Central memory CD8-positive, alpha-beta T cell (primary cell): ENCODE data around the gene SOX1.

ENCODE experiments used
- ATAC-seq: fragments of 150-1000 bp; cut with Tn5 transposase; replicated peaks from 2 replicates; pipeline ENCODE4 v1.10.0; 2022; ENCODE audit warnings: mild to moderate bottlenecking, moderate FRiP score, moderate number of reproducible peaks; ENCODE audit not compliant: poor library complexity, severe bottlenecking; ENCODE audit errors: extremely low read depth
- DNase-seq, 2 donors: peaks; one replicate each; pipeline ENCODE4 v3.0.0; 2021; ENCODE audit warnings: low spot score in 2 of 2
- H3K27ac Mint-ChIP-seq: one replicate; pipeline ENCODE4 v1.8.0; 2022; ENCODE audit warnings: low read depth, mild to moderate bottlenecking, moderate library complexity, mixed read lengths
- H3K27me3 Mint-ChIP-seq: one replicate; pipeline ENCODE4 v1.8.0; 2022; ENCODE audit warnings: mixed read lengths
- H3K36me3 Mint-ChIP-seq: one replicate; pipeline ENCODE4 v1.8.0; 2022; ENCODE audit warnings: mild to moderate bottlenecking, moderate library complexity, mixed read lengths; ENCODE audit not compliant: insufficient read depth
- H3K4me1 Mint-ChIP-seq: one replicate; pipeline ENCODE4 v1.8.0; 2022; ENCODE audit warnings: mixed read lengths
- H3K4me3 Mint-ChIP-seq: one replicate; pipeline ENCODE4 v1.8.0; 2022; ENCODE audit warnings: mild to moderate bottlenecking, moderate library complexity, mixed read lengths
- H3K9me3 Mint-ChIP-seq: one replicate; pipeline ENCODE4 v1.8.0; 2022; ENCODE audit warnings: mixed read lengths

SOX1 gene

GRCh38 chr13:112092453-112092852, 25.5 kb downstream of the SOX1 start:
- DNase-seq = no peak
- Mint-ChIP-seq H3K9me3 (no peaks in the 10 kb centered on the region), H3K4me1 (no peaks in the 10 kb centered on the region), H3K27ac (no peak overlapping the region), H3K36me3 (no peaks in the 10 kb centered on the region), H3K27me3 (peaks cover 26% of the 10 kb centered on the region), H3K4me3 (no peak overlapping the region)
- no peak for ATAC-seq

GRCh38 chr13:112095354-112095753, 28.4 kb downstream of the SOX1 start:
- no peak overlapping the region for H3K27ac Mint-ChIP-seq
- H3K9me3 Mint-ChIP-seq = no peaks in the 10 kb centered on the region
- DNase-seq (no peak), ATAC-seq (no peak)
- H3K4me1 Mint-ChIP-seq = no peaks in the 10 kb centered on the region
- no peaks in the 10 kb centered on the region for H3K36me3 Mint-ChIP-seq
- no peak overlapping the region for H3K4me3 Mint-ChIP-seq
- H3K27me3 Mint-ChIP-seq = peaks cover 18% of the 10 kb centered on the region

GRCh38 chr13:112096959-112097358, 30.0 kb downstream of the SOX1 start:
- H3K4me1 Mint-ChIP-seq = no peaks in the 10 kb centered on the region
- no peaks in the 10 kb centered on the region for H3K36me3 Mint-ChIP-seq
- ATAC-seq = no peak
- no peak overlapping the region for H3K27ac Mint-ChIP-seq
- DNase-seq = no peak
- H3K4me3 Mint-ChIP-seq = no peak overlapping the region
- peaks cover 33% of the 10 kb centered on the region for H3K27me3 Mint-ChIP-seq
- H3K9me3 Mint-ChIP-seq = no peaks in the 10 kb centered on the region

GRCh38 chr13:112097770-112098169, 30.8 kb downstream of the SOX1 start:
- DNase-seq (no peak), ATAC-seq (no peak)
- Mint-ChIP-seq H3K4me1 (no peaks in the 10 kb centered on the region), H3K4me3 (no peak overlapping the region), H3K9me3 (no peaks in the 10 kb centered on the region), H3K27ac (no peak overlapping the region), H3K36me3 (no peaks in the 10 kb centered on the region), H3K27me3 (peaks cover 41% of the 10 kb centered on the region)

GRCh38 chr13:112098699-112099098, 31.8 kb downstream of the SOX1 start:
- DNase-seq = no peak
- Mint-ChIP-seq H3K4me3 (no peak overlapping the region), H3K27ac (no peak overlapping the region), H3K9me3 (no peaks in the 10 kb centered on the region), H3K27me3 (peaks cover 44% of the 10 kb centered on the region), H3K36me3 (no peaks in the 10 kb centered on the region), H3K4me1 (no peaks in the 10 kb centered on the region)
- ATAC-seq = no peak

GRCh38 chr13:112101360-112101930, 34.5 kb downstream of the SOX1 start:
- Mint-ChIP-seq H3K4me1 (no peaks in the 10 kb centered on the region), H3K4me3 (no peak overlapping the region), H3K27me3 (peaks cover 47% of the 10 kb centered on the region), H3K36me3 (no peaks in the 10 kb centered on the region), H3K27ac (no peak overlapping the region), H3K9me3 (no peaks in the 10 kb centered on the region)
- DNase-seq (no peak), ATAC-seq (no peak)

GRCh38 chr13:112102243-112102642, 35.3 kb downstream of the SOX1 start:
- ATAC-seq (no peak), DNase-seq (no peak)
- Mint-ChIP-seq H3K27ac (no peak overlapping the region), H3K9me3 (no peaks in the 10 kb centered on the region), H3K36me3 (no peaks in the 10 kb centered on the region), H3K4me1 (no peaks in the 10 kb centered on the region), H3K4me3 (no peak overlapping the region), H3K27me3 (peaks cover 47% of the 10 kb centered on the region)

GRCh38 chr13:112103260-112103838, 36.4 kb downstream of the SOX1 start:
- Mint-ChIP-seq H3K9me3 (no peaks in the 10 kb centered on the region), H3K4me3 (no peak overlapping the region), H3K36me3 (no peaks in the 10 kb centered on the region), H3K27me3 (peaks cover 57% of the 10 kb centered on the region), H3K27ac (no peak overlapping the region), H3K4me1 (no peaks in the 10 kb centered on the region)
- DNase-seq = no peak
- ATAC-seq = no peak

- Mint-ChIP-seq H3K27ac (no peak overlapping the region), H3K36me3 (no peaks in the 10 kb centered on the region), H3K4me3 (no peak overlapping the region), H3K9me3 (no peaks in the 10 kb centered on the region), H3K27me3 (peaks cover 65% of the 10 kb centered on the region), H3K4me1 (no peaks in the 10 kb centered on the region)
- no peak for DNase-seq
- no peak for ATAC-seq
These were observed 37.3 kb downstream of the SOX1 start for GRCh38 chr13:112103961-112104880.

- Mint-ChIP-seq H3K4me1 (no peaks in the 10 kb centered on the region), H3K9me3 (no peaks in the 10 kb centered on the region), H3K27ac (no peak overlapping the region), H3K36me3 (no peaks in the 10 kb centered on the region), H3K4me3 (no peak overlapping the region), H3K27me3 (peaks cover 65% of the 10 kb centered on the region)
- DNase-seq = no peak
- ATAC-seq = no peak
These were observed 37.9 kb downstream of the SOX1 start for GRCh38 chr13:112104881-112105234.

GRCh38 chr13:112105244-112105681, 38.3 kb downstream of the SOX1 start:
- ATAC-seq (no peak), DNase-seq (no peak)
- H3K4me3 Mint-ChIP-seq = no peak overlapping the region
- H3K9me3 Mint-ChIP-seq = no peaks in the 10 kb centered on the region
- H3K36me3 Mint-ChIP-seq = no peaks in the 10 kb centered on the region
- H3K4me1 Mint-ChIP-seq = no peaks in the 10 kb centered on the region
- peaks cover 61% of the 10 kb centered on the region for H3K27me3 Mint-ChIP-seq
- H3K27ac Mint-ChIP-seq = no peak overlapping the region

GRCh38 chr13:112105892-112106291, 38.9 kb downstream of the SOX1 start:
- ATAC-seq (no peak), DNase-seq (no peak)
- no peaks in the 10 kb centered on the region for H3K36me3 Mint-ChIP-seq
- no peaks in the 10 kb centered on the region for H3K4me1 Mint-ChIP-seq
- H3K4me3 Mint-ChIP-seq = no peak overlapping the region
- H3K27ac Mint-ChIP-seq = no peak overlapping the region
- peaks cover 55% of the 10 kb centered on the region for H3K27me3 Mint-ChIP-seq
- no peaks in the 10 kb centered on the region for H3K9me3 Mint-ChIP-seq
